ENCODE data around the gene SIRPG. TPM values are rescaled to one million over a fixed set of nuclear protein-coding genes. Genes with fewer than 3 reads are reported as not detected.

The SIRPG gene
- total RNA-seq, 2 donors from 2014 or later = not detected

GRCh38 chr20:1693427-1693826 lies 35.8 kb upstream of the SIRPG start:
- DNase-seq = no peak
- H3K27me3 Mint-ChIP-seq (ENCODE audit: insufficient read depth) = peaks cover 6% of the 10 kb centered on the region

DNA sequence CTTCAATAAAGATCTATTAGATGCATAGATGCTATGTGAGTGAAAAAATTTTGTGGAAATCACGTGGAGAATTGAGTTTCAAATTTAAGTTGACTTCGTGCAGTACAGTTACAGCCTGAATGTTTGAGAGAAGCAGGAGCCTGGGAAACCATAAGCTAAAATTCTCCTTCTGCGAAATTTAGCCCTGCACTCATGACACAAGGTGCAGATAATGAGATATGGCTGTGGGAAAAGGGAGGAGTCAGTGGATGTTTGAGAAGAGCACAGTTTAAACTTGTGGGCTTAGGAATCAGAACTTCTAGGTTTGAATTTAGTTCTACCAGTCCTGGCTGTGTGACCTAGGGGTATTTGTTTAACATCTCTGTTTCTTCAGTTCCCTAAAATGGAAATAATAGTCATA lies 32.1 kb upstream of the SIRPG start:
- no peak overlapping the region for H3K27ac Mint-ChIP-seq
- no peak overlapping the region for H3K4me3 ChIP-seq (ENCODE audit: low read length)
- H3K27me3 Mint-ChIP-seq (ENCODE audit: insufficient read depth) = peaks cover 23% of the 10 kb centered on the region
- DNase-seq = no peak
- H3K9ac ChIP-seq (ENCODE audit: extremely low read depth, low read length, poor library complexity, severe bottlenecking) = no peak overlapping the region
- no peaks in the 10 kb centered on the region for H3K36me3 ChIP-seq (ENCODE audit: control insufficient read depth, insufficient read depth, low read length)
- H3K9me3 Mint-ChIP-seq = peaks cover 8% of the 10 kb centered on the region
- no peak for TF ChIP-seq CTCF (conservative IDR thresholded peaks at IDR 0.05)
- H3K9me3 ChIP-seq (ENCODE audit: control insufficient read depth, low read length) = no peaks in the 10 kb centered on the region
- 91 to 94% methylated on average over 3 of the region's 3 CpGs for WGBS, 2 experiments (ENCODE audit: insufficient coverage in 1 of 2, insufficient read length in 1 of 2)
- no peaks in the 10 kb centered on the region for H3K36me3 Mint-ChIP-seq (ENCODE audit: low read depth)
- H3K27ac ChIP-seq (ENCODE audit: low read depth, low read length) = no peak overlapping the region
- H3K4me1 Mint-ChIP-seq = peaks cover under 1% of the 10 kb centered on the region
- no peaks in the 10 kb centered on the region for H3K27me3 ChIP-seq (ENCODE audit: control insufficient read depth, insufficient read depth, low read length, poor library complexity, severe bottlenecking)
- H3K4me3 Mint-ChIP-seq = no peak overlapping the region
- H3K4me1 ChIP-seq (ENCODE audit: control insufficient read depth, insufficient read depth, low read length) = no peaks in the 10 kb centered on the region

More at GRCh38 chr20:1693427-1693826, 35.8 kb upstream of the SIRPG start:
- H3K27ac ChIP-seq (ENCODE audit: low read depth, low read length) = no peak overlapping the region
- no peaks in the 10 kb centered on the region for H3K36me3 ChIP-seq (ENCODE audit: control insufficient read depth, insufficient read depth, low read length)
- Mint-ChIP-seq H3K27ac (no peak overlapping the region), H3K4me3 (no peak overlapping the region), H3K9me3 (peaks cover 8% of the 10 kb centered on the region), H3K36me3 (ENCODE audit: low read depth) (no peaks in the 10 kb centered on the region), H3K4me1 (no peaks in the 10 kb centered on the region)
- no peaks in the 10 kb centered on the region for H3K4me1 ChIP-seq (ENCODE audit: control insufficient read depth, insufficient read depth, low read length)
- 60 to 75% methylated on average over 1 of the region's 1 CpG for WGBS, 2 experiments (ENCODE audit: insufficient coverage in 1 of 2, insufficient read length in 1 of 2)
- no peak overlapping the region for H3K4me3 ChIP-seq (ENCODE audit: low read length)
- no peak for TF ChIP-seq CTCF (conservative IDR thresholded peaks at IDR 0.05)
- no peak overlapping the region for H3K9ac ChIP-seq (ENCODE audit: extremely low read depth, low read length, poor library complexity, severe bottlenecking)
- H3K27me3 ChIP-seq (ENCODE audit: control insufficient read depth, insufficient read depth, low read length, poor library complexity, severe bottlenecking) = no peaks in the 10 kb centered on the region
- H3K9me3 ChIP-seq (ENCODE audit: control insufficient read depth, low read length) = no peaks in the 10 kb centered on the region

DNA sequence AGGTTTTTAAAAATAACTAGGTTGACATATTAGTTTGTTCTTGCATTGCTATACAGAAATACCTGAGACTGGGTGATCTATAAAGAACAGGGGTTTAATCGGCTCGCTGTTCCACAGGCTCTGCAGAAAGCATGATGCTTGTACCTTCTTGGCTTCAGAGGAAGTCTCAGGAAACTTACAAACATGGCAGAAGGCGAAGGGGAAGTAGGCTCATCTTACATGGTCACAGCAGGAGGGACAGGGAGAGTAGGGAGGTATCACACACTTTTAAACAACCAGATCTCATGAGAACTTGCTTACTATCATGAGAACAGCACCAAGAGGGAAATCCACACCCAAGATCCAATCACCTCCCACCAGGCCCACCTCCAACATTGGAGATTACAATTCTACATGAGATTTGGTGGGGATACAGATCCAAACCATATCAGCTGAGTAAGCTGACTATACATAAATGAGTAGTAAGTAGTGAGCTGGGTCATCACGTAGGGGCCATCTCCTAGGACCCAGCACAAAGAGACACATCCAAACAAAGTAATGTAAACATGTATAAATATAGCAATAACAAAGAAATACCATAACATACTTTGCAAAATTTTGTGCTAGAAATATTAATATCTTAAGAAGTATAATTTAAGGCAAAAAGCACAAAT lies 31.4 kb upstream of the SIRPG start:
- Histone ChIP-seq H3K9ac (ENCODE audit: extremely low read depth, low read length, poor library complexity, severe bottlenecking) (no peak overlapping the region), H3K9me3 (ENCODE audit: control insufficient read depth, low read length) (no peaks in the 10 kb centered on the region), H3K36me3 (ENCODE audit: control insufficient read depth, insufficient read depth, low read length) (no peaks in the 10 kb centered on the region), H3K27me3 (ENCODE audit: control insufficient read depth, insufficient read depth, low read length, poor library complexity, severe bottlenecking) (no peaks in the 10 kb centered on the region), H3K27ac (ENCODE audit: low read depth, low read length) (no peak overlapping the region), H3K4me3 (ENCODE audit: low read length) (no peak overlapping the region), H3K4me1 (ENCODE audit: control insufficient read depth, insufficient read depth, low read length) (no peaks in the 10 kb centered on the region)
- Mint-ChIP-seq H3K4me3 (no peak overlapping the region), H3K27me3 (ENCODE audit: insufficient read depth) (peaks cover 23% of the 10 kb centered on the region), H3K36me3 (ENCODE audit: low read depth) (no peaks in the 10 kb centered on the region), H3K9me3 (peaks cover 8% of the 10 kb centered on the region), H3K4me1 (peaks cover 3% of the 10 kb centered on the region), H3K27ac (no peak overlapping the region)
- no peak for DNase-seq
- no peak for TF ChIP-seq CTCF (conservative IDR thresholded peaks at IDR 0.05)
- 76% methylated on average over 3 of the region's 4 CpGs; no CpG with 5 or more reads in 1 of the 2 experiments for WGBS, 2 experiments (ENCODE audit: insufficient coverage in 1 of 2, insufficient read length in 1 of 2)

Data from endodermal cell (in vitro differentiated cells).